Measurements from ENCODE around the gene UBE2Q1.

The UBE2Q1 gene

GRCh38 chr1:154557939-154558719, at the start of gene UBE2Q1:
Gene UBE2Q1 (minus strand): TSS chr1:154558662. CDS start chr1:154558553, 109 bp downstream.
- DNase-seq = peak; percentile 34 to 36

GRCh38 chr1:154607609-154608396, 49.3 kb upstream of the UBE2Q1 start, which contains the start of gene ADAR:
Gene ADAR (minus strand): TSS chr1:154608186. CDS start chr1:154608006, 180 bp downstream.
- peak; percentile 89 to 93 for DNase-seq

- DNase-seq = no peak
Observed at GRCh38 chr1:154607106-154607608, 48.7 kb upstream of the UBE2Q1 start.

- no peak for DNase-seq
Observed at GRCh38 chr1:154605534-154605933, 47.1 kb upstream of the UBE2Q1 start.

GRCh38 chr1:154603317-154603716, 44.9 kb upstream of the UBE2Q1 start:
- no peak for DNase-seq

GRCh38 chr1:154599658-154600057, 41.2 kb upstream of the UBE2Q1 start:
- no peak for DNase-seq

- no peak for DNase-seq
Observed at GRCh38 chr1:154598871-154599635, 40.6 kb upstream of the UBE2Q1 start.

GRCh38 chr1:154595621-154596020, 37.2 kb upstream of the UBE2Q1 start:
- no peak for DNase-seq

- no peak for DNase-seq
Observed at GRCh38 chr1:154594811-154595210, 36.3 kb upstream of the UBE2Q1 start.

GRCh38 chr1:154593390-154593789, 34.9 kb upstream of the UBE2Q1 start:
- DNase-seq = no peak

- DNase-seq = no peak
Observed at GRCh38 chr1:154591206-154591605, 32.7 kb upstream of the UBE2Q1 start.

GRCh38 chr1:154590756-154591155, 32.3 kb upstream of the UBE2Q1 start:
- no peak for DNase-seq

GRCh38 chr1:154589780-154590179, 31.3 kb upstream of the UBE2Q1 start:
- DNase-seq = peak in 1 of 2 experiments; percentile 22

GRCh38 chr1:154586641-154587040, 28.2 kb upstream of the UBE2Q1 start:
- no peak for DNase-seq

- DNase-seq = no peak
Observed at GRCh38 chr1:154586231-154586630, 27.8 kb upstream of the UBE2Q1 start.

GRCh38 chr1:154584267-154584994, 26.0 kb upstream of the UBE2Q1 start:
- DNase-seq = no peak

- DNase-seq = no peak
Observed at GRCh38 chr1:154583773-154584172, 25.3 kb upstream of the UBE2Q1 start.

- DNase-seq = no peak
Observed at GRCh38 chr1:154582885-154583284, 24.4 kb upstream of the UBE2Q1 start.

GRCh38 chr1:154581766-154582165, 23.3 kb upstream of the UBE2Q1 start:
- DNase-seq = no peak

- DNase-seq = no peak
Observed at GRCh38 chr1:154579374-154579773, 20.9 kb upstream of the UBE2Q1 start.

GRCh38 chr1:154578058-154578418, 19.6 kb upstream of the UBE2Q1 start:
- DNase-seq = no peak

GRCh38 chr1:154577346-154578057, 19.0 kb upstream of the UBE2Q1 start:
- no peak for DNase-seq

All from activated CD4-positive, alpha-beta T cell treated with anti-CD3 and anti-CD28 coated beads, Interleukin-2, amount 50 U/mL, for 48 hours (primary cell).